Activated CD4-positive, alpha-beta T cell treated with anti-CD3 and anti-CD28 coated beads, Interleukin-2, amount 10 ng/mL, durations not matched to agents 24 days and 14 days (primary cell): ENCODE data around the gene C17orf100. TPM values are rescaled to one million over a fixed set of nuclear protein-coding genes. Genes with fewer than 3 reads are reported as not detected.
"Not testable (repeated sequence)": the region's sequence is repeated elsewhere in the genome, so short reads cannot be mapped to it uniquely, and the experiment has no call there.

Source experiments
- DNase-seq: peaks from one replicate; pipeline ENCODE4 v3.0.0; 2022
- H3K27ac Mint-ChIP-seq: one replicate; pipeline ENCODE4 v1.8.0; 2022; ENCODE audit warnings: mild to moderate bottlenecking, mixed read lengths
- H3K27me3 Mint-ChIP-seq: one replicate; pipeline ENCODE4 v1.8.0; 2022; ENCODE audit warnings: mixed read lengths
- H3K36me3 Mint-ChIP-seq: one replicate; pipeline ENCODE4 v1.8.0; 2022; ENCODE audit warnings: low read depth, mild to moderate bottlenecking, mixed read lengths
- H3K4me1 Mint-ChIP-seq: one replicate; pipeline ENCODE4 v1.8.0; 2021; ENCODE audit warnings: mixed read lengths
- H3K4me3 Mint-ChIP-seq: one replicate; pipeline ENCODE4 v1.8.0; 2022; ENCODE audit warnings: mild to moderate bottlenecking, moderate library complexity, mixed read lengths
- H3K9me3 Mint-ChIP-seq: one replicate; pipeline ENCODE4 v1.8.0; 2021; ENCODE audit warnings: mixed read lengths
- intact Hi-C: fragments of 100-400 bp; cut with micrococcal nuclease; formaldehyde crosslinking; loops from one replicate; pipeline ENCODE4 v1.15.1; 2023
- total RNA-seq: library from RNA; stranded (reverse); gene quantifications from 2 replicates; pipeline ENCODE4 v1.2.3, GENCODE V29; 2022

C17orf100 gene
- total RNA-seq, 1 donor from 2014 or later, result 1.8 TPM

DNA sequence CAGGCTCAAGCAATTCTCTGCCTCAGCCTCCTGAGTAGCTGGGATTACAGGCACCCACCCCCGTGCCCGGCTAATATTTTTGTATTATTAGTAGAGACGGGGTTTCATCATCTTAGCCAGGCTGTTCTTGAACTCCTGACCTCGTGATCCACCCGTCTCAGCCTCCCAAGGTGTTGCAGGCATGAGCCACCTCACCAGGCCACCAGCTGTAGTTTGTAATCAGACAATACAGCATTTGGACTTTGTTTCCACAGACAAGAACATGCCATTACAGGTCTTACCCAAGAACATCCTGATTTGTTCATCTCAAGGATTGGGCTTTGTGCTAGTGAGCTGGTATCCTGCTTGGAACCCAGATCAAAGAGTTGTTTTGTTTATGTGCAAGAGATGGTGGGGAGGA lies 30.1 kb downstream of the C17orf100 start:
- peaks cover 30% of the 10 kb centered on the region for H3K27me3 Mint-ChIP-seq
- H3K9me3 Mint-ChIP-seq, result no peaks in the 10 kb centered on the region
- DNase-seq, result no peak
- no peak overlapping the region for H3K4me3 Mint-ChIP-seq
- no peaks in the 10 kb centered on the region for H3K36me3 Mint-ChIP-seq
- intact Hi-C loops, result no loop called here
- peaks cover 6% of the 10 kb centered on the region for H3K4me1 Mint-ChIP-seq
- no peak overlapping the region for H3K27ac Mint-ChIP-seq

DNA sequence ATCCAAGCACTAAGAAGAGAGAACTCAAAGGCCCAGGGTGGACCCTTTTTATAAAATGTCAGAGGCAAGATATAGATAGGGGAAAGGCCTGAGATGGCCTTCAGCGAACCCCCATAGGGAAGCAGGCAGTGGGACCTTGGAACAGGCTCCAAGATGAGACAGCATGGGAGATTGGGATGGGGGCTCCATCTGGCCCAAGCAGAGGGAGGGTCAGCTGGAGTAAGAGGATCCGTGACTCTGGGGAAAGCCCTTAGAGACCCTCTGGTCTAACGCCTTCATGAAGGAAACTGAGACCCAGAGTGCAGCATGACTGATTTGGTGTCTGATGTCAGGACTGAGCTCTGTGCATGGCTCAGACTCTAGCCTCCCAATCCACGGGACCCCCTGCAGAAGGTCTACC lies 30.8 kb downstream of the C17orf100 start:
- no peak overlapping the region for H3K27ac Mint-ChIP-seq
- H3K4me1 Mint-ChIP-seq, result peaks cover 4% of the 10 kb centered on the region
- no peaks in the 10 kb centered on the region for H3K36me3 Mint-ChIP-seq
- no peak for DNase-seq
- peaks cover 32% of the 10 kb centered on the region for H3K27me3 Mint-ChIP-seq
- intact Hi-C loops, result no loop called here
- no peak overlapping the region for H3K4me3 Mint-ChIP-seq
- H3K9me3 Mint-ChIP-seq, result no peaks in the 10 kb centered on the region

DNA sequence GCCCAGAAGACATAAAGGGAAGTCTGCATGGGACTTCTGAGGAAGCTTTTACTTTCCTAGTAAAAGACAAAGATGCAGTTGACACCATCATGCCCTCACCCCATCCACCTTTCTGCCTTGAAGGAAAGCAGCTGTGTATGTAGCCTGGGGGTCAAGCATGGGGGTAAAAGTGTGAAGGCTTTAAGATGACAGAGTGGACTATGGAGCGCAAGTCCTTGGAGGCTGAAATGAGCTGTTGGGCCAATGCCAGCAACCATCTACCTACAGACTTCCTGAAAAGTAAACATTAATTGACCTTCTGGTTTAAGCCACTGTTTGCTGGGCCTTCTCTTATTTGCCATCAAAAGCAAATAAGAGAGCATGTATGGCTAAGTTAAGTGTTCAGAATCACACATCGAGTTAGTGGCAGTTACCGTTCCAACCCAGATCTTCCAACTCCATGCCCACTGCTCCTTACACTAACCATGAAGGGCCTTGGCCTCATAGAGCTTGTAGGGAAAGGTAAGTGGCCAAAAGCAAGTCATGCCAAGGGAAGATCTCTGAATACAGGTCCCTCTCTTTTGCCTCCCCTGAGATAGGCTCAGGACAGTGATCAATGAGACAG lies 31.6 kb downstream of the C17orf100 start:
- Mint-ChIP-seq H3K27me3 (peaks cover 26% of the 10 kb centered on the region), H3K4me1 (no peaks in the 10 kb centered on the region), H3K4me3 (no peak overlapping the region), H3K9me3 (no peaks in the 10 kb centered on the region), H3K27ac (no peak overlapping the region), H3K36me3 (no peaks in the 10 kb centered on the region)
- intact Hi-C loops, result no loop called here
- no peak for DNase-seq

DNA sequence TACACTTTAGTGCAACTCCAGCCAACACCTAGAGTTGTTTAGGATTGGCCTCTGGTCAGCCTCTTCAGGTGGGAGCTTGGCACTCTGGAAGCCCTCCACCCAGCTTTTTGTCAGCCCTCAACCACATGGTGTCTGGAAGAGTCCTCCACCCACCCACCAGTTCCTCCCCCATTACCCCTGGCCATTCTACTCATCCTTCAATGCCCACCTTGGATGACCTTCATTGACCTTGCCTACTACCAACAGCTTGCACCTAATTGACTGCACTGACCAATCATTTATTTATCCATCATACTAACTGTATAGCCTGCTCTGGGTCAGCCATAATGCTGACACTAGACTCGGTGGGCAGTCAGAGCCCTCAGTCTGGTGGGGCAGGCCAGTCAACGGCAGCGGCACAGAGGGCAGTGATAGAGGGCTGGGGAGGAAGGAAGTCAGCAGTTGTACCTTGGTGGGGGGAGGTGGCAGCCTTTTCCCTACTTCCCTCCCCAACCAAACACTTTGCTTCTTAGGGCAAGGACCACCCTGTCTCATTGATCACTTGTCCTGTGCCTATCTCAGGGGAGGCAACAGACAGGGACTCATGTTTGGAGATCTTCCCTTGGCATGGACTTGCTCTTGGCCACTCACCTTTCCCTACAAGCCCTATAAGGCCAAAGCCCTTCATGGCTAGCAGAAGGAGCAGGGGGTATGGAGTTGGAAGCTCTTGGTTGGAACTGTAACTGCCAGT lies 32.3 kb downstream of the C17orf100 start:
- H3K9me3 Mint-ChIP-seq, result no peaks in the 10 kb centered on the region
- no peaks in the 10 kb centered on the region for H3K36me3 Mint-ChIP-seq
- no peak for DNase-seq
- H3K27ac Mint-ChIP-seq, result no peak overlapping the region
- intact Hi-C loops, result no loop called here
- no peaks in the 10 kb centered on the region for H3K4me1 Mint-ChIP-seq
- H3K27me3 Mint-ChIP-seq, result peaks cover 19% of the 10 kb centered on the region
- H3K4me3 Mint-ChIP-seq, result no peak overlapping the region

DNA sequence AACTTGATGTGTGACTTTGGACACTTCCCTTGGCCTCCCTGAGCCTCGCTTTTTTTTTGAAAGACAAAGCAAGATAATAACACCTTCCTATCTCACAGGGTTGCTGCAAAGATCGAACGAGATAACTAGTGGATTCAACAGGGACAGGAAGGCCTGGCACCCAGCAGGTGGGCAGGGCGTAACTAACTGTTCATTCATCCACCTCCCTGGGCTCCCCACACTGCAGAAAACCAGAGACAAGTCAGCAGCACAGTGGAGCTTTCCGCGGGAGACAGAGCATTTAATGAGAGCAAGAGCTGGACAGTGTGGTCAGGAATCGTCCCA lies 32.9 kb downstream of the C17orf100 start:
- Mint-ChIP-seq H3K27me3 (peaks cover 18% of the 10 kb centered on the region), H3K4me3 (no peak overlapping the region), H3K4me1 (no peaks in the 10 kb centered on the region), H3K27ac (no peak overlapping the region), H3K9me3 (no peaks in the 10 kb centered on the region), H3K36me3 (no peaks in the 10 kb centered on the region)
- intact Hi-C loops, result no loop called here
- no peak for DNase-seq

DNA sequence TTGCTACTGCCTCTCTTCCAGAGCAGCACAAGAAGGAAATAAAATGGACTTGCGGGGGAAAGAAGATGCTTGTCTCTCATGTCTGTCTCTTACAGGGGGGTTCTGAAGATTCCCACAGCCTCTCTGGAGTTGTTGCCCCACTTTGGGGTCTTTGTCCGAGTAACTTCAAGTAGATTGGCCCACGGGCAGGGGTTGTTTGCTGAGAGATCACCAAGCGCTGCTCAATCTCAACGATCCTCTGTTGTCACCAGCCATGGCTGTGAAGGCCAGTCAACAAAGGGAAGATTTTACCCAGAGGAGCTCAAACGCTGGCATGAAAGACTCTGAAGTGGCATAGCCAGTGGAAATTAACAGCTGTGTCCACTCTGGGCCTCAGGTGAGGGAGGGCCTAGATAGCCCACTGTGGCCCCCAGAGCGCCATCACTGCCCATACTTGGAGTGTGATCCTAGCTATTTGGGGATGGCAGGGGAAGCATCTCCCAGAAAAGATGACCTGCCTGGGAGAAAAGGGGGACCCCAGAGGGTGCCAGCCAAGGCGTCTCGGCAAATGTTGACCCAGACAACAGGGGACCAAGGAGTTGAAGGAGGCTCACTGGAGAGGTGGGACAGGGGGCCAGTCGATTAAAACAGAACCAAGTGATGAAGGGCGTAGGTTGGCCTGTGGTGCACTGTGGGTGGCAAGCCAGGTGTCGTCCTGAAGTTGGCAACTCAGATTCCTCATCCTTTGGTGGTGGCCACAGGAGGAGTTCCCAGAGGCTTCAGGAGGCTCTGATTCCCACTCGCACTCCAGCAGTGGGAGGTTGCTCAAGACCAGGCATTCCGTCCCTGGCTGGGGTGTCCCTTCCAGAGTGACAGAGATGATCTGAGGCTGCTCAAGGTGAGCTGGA lies 33.6 kb downstream of the C17orf100 start:
- no peak overlapping the region for H3K4me3 Mint-ChIP-seq

DNA sequence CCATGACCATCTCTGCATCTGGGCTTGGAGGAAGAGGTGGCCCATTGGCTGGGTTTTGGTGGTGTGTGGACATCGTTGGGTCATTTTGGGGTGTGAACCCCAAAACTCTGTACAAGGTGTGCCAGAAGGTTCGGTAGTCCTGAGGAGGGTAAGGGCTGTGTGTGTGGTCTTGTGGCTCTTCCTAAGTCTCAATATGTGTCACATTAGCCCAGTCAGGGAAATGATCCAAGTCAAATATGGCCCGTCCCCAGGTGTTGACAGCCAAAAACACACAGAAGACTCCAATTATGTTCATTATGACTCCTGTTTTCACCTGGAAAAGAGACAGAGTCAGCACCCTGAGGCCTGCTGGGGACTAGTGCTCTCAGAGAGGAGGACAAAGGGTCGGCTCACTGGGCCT lies 34.5 kb downstream of the C17orf100 start:
- DNase-seq, result no peak
- no peaks in the 10 kb centered on the region for H3K9me3 Mint-ChIP-seq
- H3K36me3 Mint-ChIP-seq, result no peaks in the 10 kb centered on the region
- H3K4me1 Mint-ChIP-seq, result no peaks in the 10 kb centered on the region
- H3K27me3 Mint-ChIP-seq, result peaks cover 16% of the 10 kb centered on the region
- intact Hi-C loops, result no loop called here
- H3K27ac Mint-ChIP-seq, result no peak overlapping the region
- no peak overlapping the region for H3K4me3 Mint-ChIP-seq

More for the DNA sequence above, 33.6 kb downstream of the C17orf100 start:
- no peak overlapping the region for H3K27ac Mint-ChIP-seq
- H3K36me3 Mint-ChIP-seq, result no peaks in the 10 kb centered on the region
- peaks cover 17% of the 10 kb centered on the region for H3K27me3 Mint-ChIP-seq
- intact Hi-C loops, result no loop called here
- no peaks in the 10 kb centered on the region for H3K9me3 Mint-ChIP-seq
- no peak for DNase-seq
- H3K4me1 Mint-ChIP-seq, result no peaks in the 10 kb centered on the region

DNA sequence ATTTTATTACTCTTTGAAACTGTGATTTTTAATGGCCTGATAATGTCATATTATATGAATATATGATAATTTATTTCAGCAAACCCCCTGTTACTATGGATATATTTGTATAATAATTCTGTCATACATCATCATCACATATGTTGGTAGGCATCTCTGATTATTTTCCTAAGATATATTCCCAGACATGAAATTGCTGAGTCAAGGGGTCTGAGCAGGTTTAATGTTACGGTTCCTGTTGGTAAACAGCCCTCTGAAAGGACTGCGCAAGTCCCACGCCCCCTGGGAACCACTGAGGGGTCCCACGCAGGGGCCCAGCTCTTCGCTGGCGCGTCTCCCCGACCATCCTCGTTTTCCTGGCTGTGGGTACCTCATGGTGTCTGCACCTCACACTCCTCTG lies 37.4 kb downstream of the C17orf100 start:
- Mint-ChIP-seq H3K27ac (no peak overlapping the region), H3K36me3 (no peaks in the 10 kb centered on the region), H3K27me3 (peaks cover 14% of the 10 kb centered on the region), H3K4me3 (no peak overlapping the region), H3K4me1 (no peaks in the 10 kb centered on the region), H3K9me3 (no peaks in the 10 kb centered on the region)
- DNase-seq, result no peak
- intact Hi-C loops, result no loop called here

DNA sequence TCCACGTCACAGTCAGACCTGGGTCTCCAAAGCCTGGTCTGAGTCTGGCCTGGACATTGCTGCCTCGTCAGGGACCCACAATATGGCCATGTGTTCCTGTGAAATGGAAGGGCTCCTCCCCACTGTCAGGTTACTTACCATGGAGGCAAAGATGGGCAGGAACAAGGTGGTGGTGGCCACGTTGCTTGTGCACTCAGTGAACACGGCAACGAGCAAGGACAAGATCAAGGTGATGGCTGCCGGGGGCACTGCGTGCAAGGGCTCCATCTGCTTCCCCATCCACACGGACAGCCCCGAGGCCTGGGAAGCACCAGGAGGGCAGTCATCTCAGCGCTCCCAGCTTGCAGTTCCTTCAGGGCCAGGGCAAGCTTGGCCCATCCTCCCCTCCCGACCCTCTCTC lies 39.1 kb downstream of the C17orf100 start:
- intact Hi-C loops, result no loop called here

DNA sequence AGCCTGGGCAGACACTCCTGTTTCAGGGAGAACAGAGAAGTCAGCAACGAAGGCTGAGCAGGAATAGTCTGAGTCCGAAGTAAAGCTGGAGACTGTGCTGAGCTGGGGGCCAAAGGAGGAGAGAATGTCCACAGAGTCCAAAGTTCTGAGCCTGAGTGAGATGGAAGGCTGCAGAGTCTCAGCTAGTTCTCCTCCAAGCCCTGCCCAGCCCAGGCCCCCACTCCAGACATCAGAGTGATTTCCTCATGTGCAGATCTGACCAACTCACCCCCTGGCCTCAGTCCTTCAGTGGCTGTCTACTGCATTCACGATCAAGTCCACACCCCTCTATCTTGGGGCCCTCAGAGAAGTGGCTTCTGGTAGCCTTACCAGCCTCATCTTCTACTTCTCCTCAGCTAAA lies 40.0 kb downstream of the C17orf100 start:
- Mint-ChIP-seq H3K36me3 (no peaks in the 10 kb centered on the region), H3K27me3 (peaks cover 22% of the 10 kb centered on the region), H3K4me3 (no peak overlapping the region)

More for the DNA sequence above, 39.1 kb downstream of the C17orf100 start:
- no peak overlapping the region for H3K4me3 Mint-ChIP-seq
- no peak for DNase-seq
- H3K4me1 Mint-ChIP-seq, result no peaks in the 10 kb centered on the region
- no peaks in the 10 kb centered on the region for H3K9me3 Mint-ChIP-seq
- no peaks in the 10 kb centered on the region for H3K36me3 Mint-ChIP-seq
- H3K27ac Mint-ChIP-seq, result no peak overlapping the region
- H3K27me3 Mint-ChIP-seq, result peaks cover 20% of the 10 kb centered on the region

DNA sequence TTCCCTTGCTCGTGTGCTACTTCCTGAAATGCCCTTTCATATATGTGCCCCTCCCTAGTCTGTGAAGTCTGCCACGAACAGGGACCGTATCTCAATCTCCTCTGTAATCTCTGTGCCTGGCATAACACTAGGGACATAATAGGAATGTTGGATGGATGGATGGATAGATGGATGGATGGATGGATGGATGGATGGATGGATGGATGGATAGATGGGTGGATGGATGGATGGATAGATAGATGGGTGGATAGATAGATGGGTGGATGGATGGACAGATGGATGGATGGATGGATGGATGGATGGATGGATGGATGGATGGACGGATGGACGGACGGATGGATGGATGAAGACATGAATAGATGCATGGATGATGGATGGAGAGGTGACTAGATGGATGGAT lies 40.4 kb downstream of the C17orf100 start:
- intact Hi-C loops, DNase-seq, H3K36me3 Mint-ChIP-seq: not testable (repeated sequence)

More for the DNA sequence above, 40.0 kb downstream of the C17orf100 start:
- DNase-seq, result no peak
- no peaks in the 10 kb centered on the region for H3K4me1 Mint-ChIP-seq
- intact Hi-C loops, result no loop called here
- no peak overlapping the region for H3K27ac Mint-ChIP-seq
- no peaks in the 10 kb centered on the region for H3K9me3 Mint-ChIP-seq

DNA sequence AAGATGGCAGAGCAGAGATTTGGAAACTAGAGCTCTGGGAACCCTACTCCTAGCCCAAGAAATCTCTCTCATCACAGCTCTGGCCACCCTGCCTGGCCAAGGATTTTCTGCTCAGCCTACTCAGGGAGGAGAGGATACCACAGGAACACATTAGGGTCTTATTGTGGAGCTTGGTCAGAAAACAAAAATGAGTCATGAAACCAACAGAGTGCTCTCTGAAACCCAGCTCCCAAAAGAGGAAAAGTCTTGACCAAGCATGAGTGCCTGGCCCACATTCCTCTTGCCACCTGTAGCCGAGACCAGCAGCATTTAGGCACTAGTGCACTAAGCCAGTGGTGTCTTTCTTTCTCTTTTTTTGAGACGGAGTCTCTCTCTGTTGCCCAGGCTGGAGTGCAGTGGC lies 43.5 kb downstream of the C17orf100 start:
- no peaks in the 10 kb centered on the region for H3K4me1 Mint-ChIP-seq
- no peaks in the 10 kb centered on the region for H3K36me3 Mint-ChIP-seq
- intact Hi-C loops, result no loop called here
- DNase-seq, result no peak
- H3K4me3 Mint-ChIP-seq, result no peak overlapping the region
- H3K9me3 Mint-ChIP-seq, result no peaks in the 10 kb centered on the region
- H3K27ac Mint-ChIP-seq, result no peak overlapping the region
- peaks cover 19% of the 10 kb centered on the region for H3K27me3 Mint-ChIP-seq

More for the DNA sequence above, 40.4 kb downstream of the C17orf100 start:
- H3K9me3 Mint-ChIP-seq, H3K27ac Mint-ChIP-seq, H3K4me3 Mint-ChIP-seq, H3K4me1 Mint-ChIP-seq: not testable (repeated sequence)
- peaks cover 20% of the 10 kb centered on the region for H3K27me3 Mint-ChIP-seq

DNA sequence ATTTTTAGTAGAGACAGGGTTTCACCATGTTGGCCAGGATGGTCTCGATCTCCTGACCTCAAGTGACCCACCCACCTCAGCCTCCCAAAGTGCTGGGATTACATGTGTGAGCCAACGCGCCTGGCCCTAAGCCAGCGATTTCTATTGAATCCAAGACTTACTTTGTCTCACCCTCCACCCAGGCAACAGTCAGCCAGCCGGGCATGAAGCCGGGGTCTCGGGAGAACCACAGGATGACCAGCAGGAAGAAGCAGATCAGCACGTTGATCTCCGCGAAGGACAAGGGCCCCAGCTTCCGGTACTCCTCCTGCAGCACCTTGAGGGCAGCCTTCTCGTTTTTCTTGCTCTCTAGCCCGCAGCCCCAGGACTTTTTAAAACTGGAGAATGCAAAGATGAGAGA lies 44.0 kb downstream of the C17orf100 start:
- Mint-ChIP-seq H3K4me3 (no peak overlapping the region), H3K36me3 (no peaks in the 10 kb centered on the region), H3K27me3 (peaks cover 21% of the 10 kb centered on the region), H3K9me3 (no peaks in the 10 kb centered on the region), H3K4me1 (no peaks in the 10 kb centered on the region), H3K27ac (no peak overlapping the region)
- DNase-seq, result no peak
- intact Hi-C loops, result no loop called here

DNA sequence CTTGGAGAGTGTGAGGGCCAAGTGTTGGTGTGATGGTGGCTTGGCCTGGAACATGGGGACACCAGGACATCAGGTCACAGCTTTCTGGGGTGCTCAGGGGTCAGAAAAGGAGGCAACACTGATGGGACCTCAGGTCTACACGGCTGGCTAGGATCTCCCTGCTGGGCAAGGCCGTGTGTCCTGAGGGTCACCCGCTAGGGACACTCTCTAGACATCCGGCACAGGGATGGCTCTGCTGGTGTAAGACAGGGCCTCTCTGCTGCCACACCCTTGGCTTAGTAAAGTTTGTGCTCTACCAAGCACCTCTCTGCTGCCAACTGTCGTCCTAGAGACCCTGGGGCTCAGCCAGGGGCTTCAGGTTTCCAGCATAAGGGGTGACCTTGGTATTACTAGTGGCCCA lies 45.3 kb downstream of the C17orf100 start:
- no peaks in the 10 kb centered on the region for H3K4me1 Mint-ChIP-seq
- no peak overlapping the region for H3K27ac Mint-ChIP-seq
- no peaks in the 10 kb centered on the region for H3K36me3 Mint-ChIP-seq
- H3K27me3 Mint-ChIP-seq, result peaks cover 15% of the 10 kb centered on the region
- DNase-seq, result no peak
- intact Hi-C loops, result no loop called here
- H3K9me3 Mint-ChIP-seq, result no peaks in the 10 kb centered on the region
- no peak overlapping the region for H3K4me3 Mint-ChIP-seq
